GM18499 (cell line): ENCODE data around the gene OVOL2.
A peak's percentile ranks its signal among the peaks of the same experiment; 100 is the strongest.
"Not testable (repeated sequence)": the region's sequence is repeated elsewhere in the genome, so short reads cannot be mapped to it uniquely, and the experiment has no call there.

ENCODE experiments used
- ATAC-seq: cut with Tn5 transposase; IDR thresholded peaks from one replicate; pipeline ENCODE4 v1.9.1; 2021; ENCODE audit warnings: moderate number of reproducible peaks; ENCODE audit not compliant: insufficient read depth, unreplicated experiment

OVOL2 gene

DNA sequence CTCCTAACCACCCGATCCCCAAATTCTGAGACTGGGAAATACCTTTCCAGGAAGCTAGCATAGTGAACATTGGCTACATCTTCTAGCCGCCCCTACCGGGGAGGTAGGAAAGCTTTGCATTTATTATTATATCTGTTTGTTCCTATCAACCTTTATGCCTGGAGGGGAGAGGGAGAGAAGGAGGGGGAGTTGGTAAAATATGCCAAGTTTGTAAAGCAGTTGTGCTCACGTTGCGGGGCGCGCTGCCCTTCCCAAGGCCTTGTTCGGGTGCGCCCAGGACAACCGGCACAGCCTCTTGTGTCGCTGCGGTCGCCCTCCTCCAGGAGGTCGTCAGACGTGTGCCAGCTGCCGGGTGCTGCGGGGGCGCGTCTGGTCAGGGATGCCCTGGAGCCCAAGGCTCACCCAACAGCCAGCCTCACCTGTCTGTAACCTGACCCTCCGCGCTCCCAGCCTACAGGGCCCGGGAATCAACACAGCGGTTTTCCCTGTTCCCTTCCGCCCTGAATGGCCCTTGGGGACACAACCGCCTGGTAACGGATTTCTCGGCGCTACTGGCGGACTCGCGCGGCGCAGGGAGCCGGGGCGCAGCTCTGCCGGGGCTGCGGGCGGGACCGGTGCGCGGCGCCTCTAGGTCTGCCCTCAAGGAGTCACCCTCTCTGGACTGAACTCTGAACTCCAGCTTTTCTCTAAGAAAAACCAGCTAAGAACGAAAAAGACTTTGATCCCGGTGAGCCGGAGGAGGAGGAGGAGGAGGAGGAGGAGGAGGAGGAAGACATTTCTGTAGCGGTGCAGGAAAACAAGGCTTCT is 1.1 kb upstream of the OVOL2 start:
- no peak for ATAC-seq

DNA sequence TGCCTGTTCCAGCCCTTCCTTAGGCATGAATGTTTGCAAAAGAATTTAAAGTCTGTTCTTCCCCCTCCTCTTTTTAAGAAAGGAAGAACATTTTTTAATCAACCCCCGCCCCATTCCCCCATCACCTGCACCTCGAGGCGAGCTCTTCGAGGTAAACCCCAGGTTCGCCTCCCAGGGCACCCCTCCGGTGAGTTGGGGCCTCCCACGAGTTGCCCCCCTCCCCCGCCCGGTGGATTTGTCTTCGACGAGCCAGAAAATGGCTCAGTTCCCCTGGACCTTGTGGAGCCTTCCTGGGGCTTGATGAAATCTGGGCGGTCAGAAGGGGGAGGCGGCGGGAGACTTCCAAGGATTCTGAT is 256 bp upstream of the OVOL2 start:
- no peak for ATAC-seq

DNA sequence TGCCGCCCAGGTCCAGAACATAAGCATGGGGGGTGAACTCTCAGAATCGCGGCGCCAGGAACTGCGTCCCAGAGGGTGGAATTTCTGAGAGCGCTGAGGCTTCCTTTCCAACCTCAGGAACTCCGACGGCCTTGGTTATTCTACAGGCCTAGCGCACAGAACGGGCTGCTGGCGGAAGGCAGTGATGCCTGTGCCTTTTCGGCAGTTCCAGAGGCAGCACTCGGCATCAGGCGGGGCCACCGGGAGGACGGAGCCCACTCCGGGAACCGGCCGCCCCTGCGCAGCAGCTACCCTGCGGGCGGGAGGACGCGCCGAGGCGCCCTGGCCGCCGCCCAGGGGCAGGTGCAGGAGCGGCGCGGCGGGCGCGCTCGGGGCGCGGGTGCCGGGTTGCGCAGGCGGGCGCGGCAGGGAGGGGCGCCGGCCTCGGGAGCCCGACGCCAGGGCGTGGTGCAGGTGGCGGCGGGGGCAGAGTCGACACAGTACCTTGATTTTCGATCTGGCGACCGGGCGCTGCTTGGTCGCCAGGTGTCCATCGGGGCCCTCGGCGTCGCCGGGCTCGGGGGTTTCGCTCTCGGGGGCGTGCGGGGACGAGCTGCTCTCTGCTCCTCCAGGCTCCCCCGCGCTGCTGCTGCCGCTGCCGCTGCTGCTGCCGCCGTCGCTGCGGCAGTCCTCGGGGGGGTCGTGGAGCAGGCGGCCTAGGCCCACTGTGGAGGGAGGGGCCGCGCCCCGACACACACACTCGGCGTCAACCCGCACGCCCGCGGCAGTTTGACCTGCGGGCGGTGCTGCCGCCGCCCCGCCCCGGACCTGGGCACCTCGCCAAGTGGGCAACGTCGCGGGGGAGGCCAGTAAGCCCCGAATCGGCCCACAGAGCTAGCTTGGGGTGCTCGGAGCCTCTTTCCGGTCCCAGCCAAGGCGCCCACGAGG is 1.3 kb downstream of the OVOL2 start:
- ATAC-seq, result no peak

DNA sequence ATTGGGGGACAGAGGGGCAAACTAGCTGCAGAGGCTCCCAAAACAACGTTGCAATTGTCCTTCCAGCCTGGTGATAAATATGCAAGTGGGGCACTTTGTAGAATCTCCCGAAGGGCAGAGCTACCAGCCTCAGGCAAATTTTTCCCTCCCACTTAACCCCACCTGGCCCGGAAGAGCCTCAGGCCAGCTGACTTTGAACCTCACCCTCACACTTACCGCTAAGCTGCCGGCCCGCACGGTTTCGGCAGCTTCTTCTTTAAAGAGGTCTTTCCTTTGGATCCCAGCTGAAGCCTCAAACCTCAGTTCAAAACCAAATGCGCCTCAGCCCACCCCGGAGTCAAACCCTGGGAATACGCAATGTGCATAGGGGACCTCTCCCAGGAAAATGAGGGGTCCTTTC is 2.5 kb downstream of the OVOL2 start:
- ATAC-seq, result no peak

DNA sequence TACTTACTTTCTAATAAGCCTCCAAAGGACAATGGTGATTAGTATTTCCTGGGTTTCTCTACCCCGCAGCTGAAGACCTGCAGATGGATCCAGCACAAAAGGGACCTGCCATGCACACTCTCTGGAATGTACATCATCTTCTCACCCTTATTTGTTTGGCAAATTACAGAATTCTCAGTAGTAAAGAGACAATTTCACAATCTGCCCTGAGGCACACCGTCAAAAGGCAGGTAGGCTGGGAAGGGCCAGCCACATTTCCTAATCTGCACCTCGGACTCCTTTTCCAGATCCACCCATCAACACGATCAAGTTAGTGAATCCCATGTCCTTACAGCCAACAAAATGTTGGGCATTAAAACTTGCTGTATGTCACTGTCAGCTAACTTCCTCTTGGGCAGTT is 4.9 kb downstream of the OVOL2 start:
- no peak for ATAC-seq

DNA sequence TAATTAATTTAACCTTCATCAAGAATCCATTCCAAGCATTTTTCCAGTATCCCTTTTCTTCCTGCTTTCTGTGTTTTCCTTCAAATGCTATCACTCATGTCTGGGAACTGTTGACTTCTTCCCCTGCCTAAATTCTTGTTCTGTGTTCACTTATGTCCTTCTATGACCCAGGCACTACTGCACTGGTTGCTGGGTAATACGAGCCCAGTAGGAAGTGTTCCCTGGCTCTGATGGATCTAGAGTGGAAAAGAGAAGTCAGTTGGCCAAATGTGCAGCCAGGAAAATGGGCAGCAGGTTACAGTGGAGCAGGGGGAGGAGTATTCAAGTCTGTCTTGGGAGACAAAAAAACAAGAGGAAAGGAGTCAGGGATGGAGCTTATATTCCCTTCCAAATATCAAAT is 7.1 kb downstream of the OVOL2 start:
- no peak for ATAC-seq

DNA sequence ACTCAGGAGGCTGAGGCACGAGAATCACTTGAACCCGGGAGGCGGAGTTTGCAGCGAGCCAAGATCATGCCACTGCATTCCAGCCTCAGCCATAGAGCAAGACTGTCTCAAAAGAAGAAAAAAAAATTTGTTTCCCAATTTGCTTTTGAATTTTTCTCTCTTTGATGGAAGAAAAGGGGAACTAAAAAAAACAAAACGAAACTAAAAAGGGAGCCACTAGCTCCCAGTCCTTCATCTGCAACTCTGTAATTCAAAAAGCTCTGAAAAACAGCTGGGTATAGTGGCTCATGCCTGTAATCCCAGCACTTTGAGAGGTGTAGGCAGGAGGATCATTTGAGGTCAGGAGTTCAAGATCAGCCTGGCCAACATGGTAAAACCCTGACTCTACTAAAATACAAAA is 9.5 kb downstream of the OVOL2 start:
- ATAC-seq, result no peak

DNA sequence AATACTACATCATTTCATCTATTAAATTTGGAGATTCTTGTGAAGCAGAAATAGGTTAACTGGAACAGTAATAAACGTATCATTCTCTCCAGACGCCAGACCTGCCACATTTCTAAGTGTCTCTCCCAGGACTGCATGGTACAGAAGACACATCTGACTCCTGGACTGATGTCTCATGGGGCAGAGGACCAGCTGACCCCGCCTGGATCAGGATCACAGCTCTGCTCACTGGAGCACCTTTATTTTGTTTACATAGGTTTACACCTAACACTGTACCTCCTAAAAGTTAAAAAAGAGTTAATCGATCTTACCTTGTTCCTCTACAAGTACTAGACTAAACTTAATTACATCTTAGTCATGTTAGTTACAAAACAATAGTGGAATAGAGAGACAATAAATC is 11.2 kb downstream of the OVOL2 start:
- ATAC-seq, result no peak

DNA sequence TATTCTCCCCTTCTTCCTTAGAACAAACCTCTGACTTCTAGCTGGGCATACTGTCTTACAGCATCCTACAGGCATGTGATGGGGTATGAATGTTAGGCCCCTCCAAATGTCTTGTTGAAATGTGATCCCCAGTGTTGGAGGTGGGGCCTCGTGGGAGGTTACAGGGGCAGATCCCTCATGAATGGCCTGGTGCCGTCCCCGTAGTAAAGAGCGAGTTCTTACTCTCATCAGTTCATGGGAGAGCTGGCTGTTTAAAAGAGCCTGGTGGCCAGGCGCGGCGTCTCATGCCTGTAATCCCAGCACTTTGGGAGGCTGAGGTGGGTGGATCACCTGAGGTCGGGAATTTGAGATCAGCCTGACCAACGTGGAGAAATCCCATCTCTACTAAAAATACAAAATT is 15.5 kb downstream of the OVOL2 start:
- ATAC-seq, result no peak

DNA sequence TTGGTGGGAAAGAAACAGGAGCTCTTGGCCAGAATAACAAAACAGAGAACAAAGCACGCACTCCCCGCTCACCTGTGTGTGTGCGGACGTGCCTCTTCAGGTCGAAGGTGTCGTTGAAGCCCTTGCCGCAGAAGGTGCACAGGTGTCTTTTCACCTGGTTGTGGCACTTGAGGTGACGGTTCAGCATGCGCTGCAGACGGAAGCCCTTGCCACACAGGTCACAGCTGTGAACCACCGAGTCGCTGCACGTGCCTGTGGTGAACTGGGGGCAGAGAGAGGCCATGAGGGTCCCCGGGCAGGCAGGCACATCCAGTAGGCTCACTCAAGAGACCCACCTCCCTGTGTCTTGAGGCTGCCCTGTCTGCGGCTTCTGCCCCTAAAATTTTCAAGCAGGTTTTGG is 16.3 kb downstream of the OVOL2 start:
- no peak for ATAC-seq

DNA sequence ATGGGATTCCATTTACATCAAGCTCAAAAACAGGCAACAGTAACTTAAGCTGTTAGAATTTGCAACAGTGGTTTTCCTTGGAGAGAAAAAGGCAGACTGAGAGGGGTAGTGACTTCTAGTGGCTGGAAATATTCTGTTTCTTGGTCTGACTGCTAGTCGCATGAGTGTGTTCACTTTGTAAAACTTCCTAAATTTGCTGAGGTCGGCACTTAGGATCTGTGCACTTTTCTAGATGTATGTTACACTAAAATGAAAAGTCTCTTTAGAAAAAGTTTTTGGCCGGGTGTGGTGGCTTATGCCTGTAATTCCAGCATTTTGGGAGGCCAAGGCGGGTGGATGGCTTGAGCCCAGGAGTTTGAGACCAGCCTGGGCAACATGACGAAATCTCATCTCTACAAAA is 18.7 kb downstream of the OVOL2 start:
- ATAC-seq, result no peak

DNA sequence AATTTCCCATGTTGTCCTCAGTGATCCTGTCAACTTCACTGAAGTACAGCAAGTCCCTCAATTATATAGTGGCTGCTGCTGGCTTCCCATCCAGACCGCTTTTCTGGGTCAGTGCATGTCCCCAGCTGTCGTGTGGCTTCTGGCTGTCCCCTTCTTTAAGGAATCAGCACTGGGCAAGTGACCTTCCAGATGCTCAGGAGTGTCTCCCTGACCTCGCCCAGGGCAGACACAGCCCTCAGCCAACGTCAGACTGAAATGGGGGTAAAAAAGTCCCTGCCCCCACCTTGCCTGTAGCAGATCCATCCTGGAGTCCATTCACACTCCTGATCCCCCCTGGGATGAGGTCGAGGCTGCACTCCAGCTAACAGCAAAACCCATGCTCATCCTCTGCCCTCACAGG is 23.7 kb downstream of the OVOL2 start:
- no peak for ATAC-seq

DNA sequence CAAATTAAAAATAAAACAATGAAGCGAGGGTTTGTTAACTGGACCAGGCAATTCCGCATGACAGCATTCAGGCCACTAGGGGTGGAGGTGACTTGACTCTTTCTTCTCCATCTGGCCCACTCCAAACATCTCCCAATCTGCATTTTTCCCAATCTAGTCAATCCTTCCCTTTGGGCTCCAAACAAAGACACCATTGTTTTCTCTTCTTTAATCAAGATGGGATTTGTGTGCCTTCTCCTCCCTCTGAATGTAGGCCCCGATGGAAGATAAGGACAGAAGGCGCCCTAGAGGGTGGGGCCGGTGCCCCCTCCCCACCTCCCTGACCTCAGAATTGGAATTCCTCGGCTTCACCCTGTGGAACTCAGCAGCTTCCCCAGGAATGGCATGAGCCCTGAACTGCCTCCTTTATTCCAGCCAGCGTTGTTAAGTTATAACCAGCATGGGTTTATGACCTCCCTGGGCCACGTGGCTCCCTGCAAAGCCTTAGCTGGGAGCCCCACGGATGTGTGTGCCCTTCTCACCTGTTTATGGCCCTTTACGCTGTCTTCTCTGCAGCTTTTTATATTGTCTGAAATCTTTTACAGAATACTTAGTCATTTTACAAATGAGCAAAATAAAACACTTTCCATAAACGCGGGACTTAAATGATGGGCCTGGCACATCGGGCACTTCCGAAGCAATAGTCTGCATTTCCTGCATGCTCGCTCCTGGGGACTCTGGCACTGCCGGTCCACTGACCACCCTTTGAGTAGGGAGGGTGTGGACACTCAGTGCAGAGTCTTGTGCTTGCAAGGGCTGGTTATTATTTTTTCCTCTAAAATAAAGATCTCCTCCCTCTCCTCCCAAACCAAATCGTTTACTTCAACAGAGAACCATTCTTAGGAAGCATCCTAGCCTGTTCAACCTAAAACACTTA is 24.5 kb downstream of the OVOL2 start:
- no peak for ATAC-seq

DNA sequence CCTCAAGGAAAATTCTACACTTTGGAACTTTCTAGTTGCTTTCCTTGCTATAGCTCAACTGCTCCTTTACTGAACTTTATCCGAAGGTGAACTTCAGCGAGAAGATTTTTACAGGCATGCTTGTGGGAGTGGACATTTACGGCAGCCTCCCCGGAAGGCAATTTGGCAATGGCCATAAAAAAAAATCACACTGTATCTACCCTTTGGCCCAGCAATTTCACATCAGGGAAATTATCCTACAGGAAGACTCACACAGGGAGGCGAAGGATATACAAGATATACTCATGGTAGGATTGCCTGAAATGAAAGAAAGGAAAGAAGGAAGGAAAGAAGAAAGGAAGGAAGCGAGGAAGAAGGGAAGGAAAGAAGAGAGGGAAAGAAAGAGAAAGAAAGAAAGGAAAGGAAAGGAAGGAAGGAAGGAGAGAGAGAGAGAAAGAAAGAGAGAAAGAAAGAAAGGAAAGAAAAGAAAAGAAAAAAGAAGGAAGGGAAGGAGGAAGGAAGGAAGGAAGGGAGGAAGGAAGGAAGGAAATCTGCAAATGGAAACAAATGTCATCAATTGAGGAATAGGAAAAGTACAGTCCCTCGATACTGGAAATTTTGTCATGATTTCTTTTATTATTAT is 25.7 kb downstream of the OVOL2 start:
- no peak for ATAC-seq

DNA sequence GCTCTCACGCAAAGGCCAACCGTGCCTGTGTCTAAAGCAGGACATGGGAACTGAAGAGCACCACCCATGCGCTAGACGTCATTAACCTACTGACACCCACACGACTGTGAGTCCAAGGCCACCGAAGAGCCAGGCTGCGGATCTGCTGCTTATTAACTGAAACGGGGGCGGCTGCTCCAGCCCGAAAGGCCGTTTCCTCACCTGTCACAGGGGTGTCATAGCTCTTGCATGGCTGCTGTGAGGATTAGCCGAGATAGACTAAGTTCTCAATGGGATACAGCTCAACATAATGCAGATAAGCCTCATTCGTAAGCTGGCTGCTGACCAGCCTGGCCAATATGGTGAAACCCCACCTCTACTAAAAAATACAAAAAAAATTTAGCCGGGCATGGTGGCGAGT is 26.7 kb downstream of the OVOL2 start:
- no peak for ATAC-seq

DNA sequence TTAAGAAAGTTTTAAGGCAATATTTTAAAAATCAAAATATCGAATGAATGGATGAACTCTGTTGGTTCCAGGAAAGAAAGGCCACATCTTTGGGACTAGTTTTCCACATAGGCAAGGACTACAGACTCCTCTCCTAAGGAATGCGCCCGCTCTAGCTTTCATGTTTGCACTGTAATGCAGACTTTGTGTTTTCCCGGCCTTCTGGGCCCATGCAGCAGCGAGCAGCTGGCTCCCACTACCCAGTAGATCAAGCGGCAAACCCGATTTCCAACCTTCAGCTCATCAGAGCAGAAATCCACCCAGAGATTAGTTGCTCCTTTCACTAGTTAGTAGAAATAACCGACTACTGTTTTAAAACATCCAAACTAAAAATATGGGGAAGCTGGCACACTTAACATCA is 27.7 kb downstream of the OVOL2 start:
- ATAC-seq, result no peak

DNA sequence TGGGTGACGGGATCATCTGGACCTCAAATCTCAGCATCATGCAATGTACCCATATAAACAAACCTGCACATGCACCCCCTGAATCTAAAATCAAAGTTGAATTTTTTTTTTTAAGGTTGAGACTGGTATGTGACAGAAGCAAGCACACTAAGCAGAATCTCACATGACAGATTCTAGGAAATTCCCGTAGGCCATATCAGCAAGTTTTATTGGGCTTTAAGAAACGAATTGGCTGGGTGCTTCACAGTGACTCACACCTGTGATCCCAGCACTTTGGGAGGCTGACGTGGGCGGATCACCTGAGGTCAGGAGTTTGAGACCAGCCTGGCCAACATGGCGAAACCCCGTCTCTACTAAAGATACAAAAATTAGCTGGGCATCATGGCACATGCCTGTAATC is 30.7 kb downstream of the OVOL2 start:
- not testable (repeated sequence) for ATAC-seq

DNA sequence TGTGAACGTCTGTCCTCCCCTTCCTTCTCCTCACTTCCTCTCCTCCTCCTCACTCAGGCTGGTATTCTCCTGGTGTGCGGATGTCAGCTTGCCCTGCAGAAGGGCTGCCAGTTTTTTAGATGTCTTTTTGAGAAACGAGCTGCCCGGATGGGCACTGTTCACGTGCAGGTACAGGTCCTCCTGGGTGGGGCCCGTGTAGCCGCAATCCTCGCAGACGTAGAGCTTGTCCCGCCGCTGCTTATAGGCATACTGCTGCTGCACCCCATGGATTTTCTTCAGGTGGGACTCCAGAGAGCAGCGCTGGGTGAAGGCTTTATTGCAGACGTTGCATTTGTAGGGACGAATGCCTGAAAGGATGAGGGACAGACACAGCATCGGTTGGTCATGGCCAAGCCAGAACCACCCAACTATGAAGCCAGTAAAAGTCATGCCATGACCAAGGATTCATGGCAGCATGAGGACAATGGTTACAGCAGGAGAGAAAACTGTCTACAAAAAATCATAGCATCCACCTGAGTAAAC is 33.0 kb downstream of the OVOL2 start:
- no peak for ATAC-seq

DNA sequence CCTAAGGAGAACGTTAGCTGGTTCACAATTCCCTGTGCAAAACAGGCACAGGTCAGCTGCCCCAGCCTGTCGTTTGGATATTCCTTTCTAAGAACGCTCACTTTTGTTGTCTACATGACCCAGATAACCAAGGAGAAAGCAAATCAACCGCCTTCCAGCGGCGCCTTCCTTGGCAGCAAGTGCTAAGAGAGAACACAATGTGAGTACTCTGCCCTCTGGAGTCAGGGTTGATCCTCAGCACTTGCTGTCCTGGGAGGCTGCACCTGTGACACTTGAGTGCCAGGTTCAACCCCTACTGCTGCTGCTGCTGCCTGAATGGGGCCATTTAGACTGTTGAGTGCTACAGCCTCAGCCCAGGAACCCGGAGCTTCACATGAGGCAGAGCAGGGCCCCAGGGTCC is 36.8 kb downstream of the OVOL2 start:
- no peak for ATAC-seq

DNA sequence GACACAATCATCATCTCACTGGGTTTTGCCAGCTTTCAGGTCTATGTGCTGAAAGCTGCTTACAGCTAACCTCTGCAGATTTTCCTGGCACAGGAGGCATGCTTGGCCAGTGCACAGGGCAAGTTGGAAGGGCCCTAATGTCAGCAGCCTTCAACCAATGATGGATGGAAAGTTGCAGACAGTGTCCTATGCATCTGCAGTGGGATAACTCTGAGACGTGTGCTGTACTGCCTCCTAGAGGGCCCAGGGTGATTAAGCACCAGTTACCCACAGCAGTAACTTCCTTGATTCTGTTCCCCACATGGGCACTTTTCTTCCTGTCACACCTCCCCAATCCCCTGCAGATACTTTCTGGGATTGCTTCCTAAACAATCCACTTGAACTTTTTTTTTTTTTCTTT is 38.6 kb downstream of the OVOL2 start:
- ATAC-seq, result peak; percentile 63
